CD14-positive monocyte (primary cell): Measurements from ENCODE around the gene FAM25C. TPM values are rescaled to one million over a fixed set of nuclear protein-coding genes. Genes with fewer than 3 reads are reported as not detected.
"Not testable (repeated sequence)": the region's sequence is repeated elsewhere in the genome, so short reads cannot be mapped to it uniquely, and the experiment has no call there.

ENCODE experiments used
- DNase-seq, 3 donors: peaks; one replicate each; pipeline ENCODE4 v3.0.0-alpha.2; 2011 to 2022
- H2AFZ ChIP-seq: 2 replicates; pipeline ENCODE4 v1.6.0; 2012; ENCODE audit warnings: mild to moderate bottlenecking, low read depth, low read length, inconsistent platforms; ENCODE audit not compliant: insufficient read depth, poor library complexity, severe bottlenecking
- H3K27ac ChIP-seq, 2 donors: 1 replicate in 1 of 2; 2 replicates in 1 of 2; pipeline ENCODE4 v1.5.1; 2012 to 2013; ENCODE audit warnings: low read length in 2 of 2, control low read depth in 1 of 2, inconsistent platforms in 1 of 2, low read depth in 1 of 2, mild to moderate bottlenecking in 1 of 2
- H3K27me3 ChIP-seq, 2 donors: one replicate each; pipeline versions ENCODE4 v1.6.0 to v1.6.1; 2011 to 2013; ENCODE audit warnings: low read length in 2 of 2; ENCODE audit not compliant: control insufficient read depth in 2 of 2, insufficient read depth in 2 of 2
- H3K36me3 ChIP-seq, 2 donors: replicated peaks in 1 of 2; 1 replicate in 1 of 2; 2 replicates in 1 of 2; pipeline versions ENCODE4 v1.5.1 to v1.6.1; 2012 to 2013; ENCODE audit warnings: low read length in 2 of 2, control low read depth in 1 of 2, inconsistent platforms in 1 of 2, mild to moderate bottlenecking in 1 of 2; ENCODE audit not compliant: insufficient read depth in 2 of 2, control insufficient read depth in 1 of 2
- H3K4me1 ChIP-seq, 2 donors: 1 replicate in 1 of 2; 2 replicates in 1 of 2; pipeline versions ENCODE4 v1.5.1 to v1.6.1; 2012 to 2013; ENCODE audit warnings: low read length in 2 of 2, control low read depth in 1 of 2, inconsistent platforms in 1 of 2, mild to moderate bottlenecking in 1 of 2, moderate library complexity in 1 of 2; ENCODE audit not compliant: insufficient read depth in 2 of 2, control insufficient read depth in 1 of 2
- H3K4me2 ChIP-seq: replicated peaks from 2 replicates; pipeline ENCODE3; 2012; ENCODE audit warnings: low read length, moderate library complexity, mild to moderate bottlenecking; ENCODE audit not compliant: poor library complexity, severe bottlenecking; ENCODE audit errors: extremely low read depth
- H3K4me3 ChIP-seq, 3 experiments: fragments of 200-600 bp in 1 of 3; sonication (generic) in 1 of 3; replicated peaks in 1 of 3; 1 replicate in 2 of 3; 2 replicates in 1 of 3; pipeline ENCODE4 v1.5.1; 2011 to 2013; ENCODE audit warnings: low read length in 3 of 3, mild to moderate bottlenecking in 3 of 3, control low read depth in 2 of 3, low read depth in 2 of 3, inconsistent platforms in 1 of 3, moderate library complexity in 1 of 3
- H3K79me2 ChIP-seq: 2 replicates; pipeline ENCODE4 v1.6.0; 2012; ENCODE audit warnings: mild to moderate bottlenecking, control low read depth, inconsistent platforms, low read length, moderate library complexity; ENCODE audit not compliant: insufficient read depth
- H3K9ac ChIP-seq: 2 replicates; pipeline ENCODE4 v1.6.0; 2017; ENCODE audit warnings: low read length, mild to moderate bottlenecking; ENCODE audit not compliant: insufficient read depth, poor library complexity, severe bottlenecking
- H3K9me3 ChIP-seq, 2 donors: replicated peaks in 1 of 2; 1 replicate in 1 of 2; 2 replicates in 1 of 2; pipeline versions ENCODE4 v1.5.1 to v1.6.1; 2012 to 2013; ENCODE audit warnings: low read length in 2 of 2, control low read depth in 1 of 2; ENCODE audit not compliant: control insufficient read depth in 1 of 2, insufficient read depth in 1 of 2
- H4K20me1 ChIP-seq: 2 replicates; pipeline ENCODE4 v1.6.0; 2012; ENCODE audit warnings: mild to moderate bottlenecking, low read length, control low read depth, moderate library complexity; ENCODE audit not compliant: insufficient read depth
- H3K27ac Mint-ChIP-seq, 7 donors: one replicate each; pipeline ENCODE4 v1.8.0; 2020; ENCODE audit warnings: mild to moderate bottlenecking in 7 of 7, mixed read lengths in 7 of 7, moderate library complexity in 6 of 7, inconsistent platforms in 2 of 7
- H3K27me3 Mint-ChIP-seq, 3 donors: one replicate each; pipeline ENCODE4 v1.8.0; 2021 to 2022; ENCODE audit warnings: low read depth in 3 of 3, mild to moderate bottlenecking in 3 of 3, mixed read lengths in 3 of 3, moderate library complexity in 3 of 3, inconsistent platforms in 1 of 3
- H3K36me3 Mint-ChIP-seq, 2 donors: one replicate each; pipeline ENCODE4 v1.8.0; 2020; ENCODE audit warnings: mixed read lengths in 2 of 2, inconsistent platforms in 1 of 2, mild to moderate bottlenecking in 1 of 2
- H3K4me1 Mint-ChIP-seq: one replicate; pipeline ENCODE4 v1.8.0; 2020; ENCODE audit warnings: mild to moderate bottlenecking, mixed read lengths
- H3K4me3 Mint-ChIP-seq, 2 donors: one replicate each; pipeline ENCODE4 v1.8.0; 2020; ENCODE audit warnings: mild to moderate bottlenecking in 2 of 2, mixed read lengths in 2 of 2, moderate library complexity in 1 of 2
- H3K9me3 Mint-ChIP-seq, 7 donors: one replicate each; pipeline ENCODE4 v1.8.0; 2020 to 2022; ENCODE audit warnings: mixed read lengths in 7 of 7, mild to moderate bottlenecking in 6 of 7, moderate library complexity in 6 of 7, inconsistent platforms in 2 of 7
- WGBS: methylation state at CpG from one replicate; pipeline ENCODE4 v1.1.5; 2013; ENCODE audit warnings: missing lambda C conversion rate; ENCODE audit not compliant: insufficient coverage; 5-methylcytosine and 5-hydroxymethylcytosine counted together
- intact Hi-C, 2 donors: fragments of 100-400 bp; cut with micrococcal nuclease; formaldehyde crosslinking; loops; one replicate each; pipeline versions ENCODE4 v1.15.0 to v1.15.1; 2023
- polyA plus RNA-seq, 3 donors: library from polyadenylated mRNA; depleted of rRNA in 1 of 3; unstranded in 2 of 3; stranded (reverse) in 1 of 3; fragments of 300-500 nt in 2 of 3; fragments of >200 nt in 1 of 3; fragmentation: Illumina TruSeq in 2 of 3; gene quantifications; 1 replicate in 2 of 3; 2 replicates in 1 of 3; pipeline ENCODE4 v1.2.3, GENCODE V29; 2012 to 2021

FAM25C gene
- polyA plus RNA-seq, 3 donors, result not detected

- H3K27me3 Mint-ChIP-seq, H3K27ac ChIP-seq, H3K27ac Mint-ChIP-seq, H3K9ac ChIP-seq, H3K79me2 ChIP-seq, H3K27me3 ChIP-seq, H3K9me3 ChIP-seq, DNase-seq, H2AFZ ChIP-seq, H3K4me3 ChIP-seq, H3K4me2 ChIP-seq, H3K4me1 ChIP-seq, H3K4me3 Mint-ChIP-seq, H3K36me3 ChIP-seq, H3K36me3 Mint-ChIP-seq, H4K20me1 ChIP-seq, intact Hi-C loops, H3K9me3 Mint-ChIP-seq, H3K4me1 Mint-ChIP-seq: not testable (repeated sequence)
- WGBS, result no CpG with 5 or more reads among the region's 3 CpGs
These were observed 24.2 kb downstream of the FAM25C start for GRCh38 chr10:47975409-47975808.

GRCh38 chr10:47973131-47973530, 26.5 kb downstream of the FAM25C start:
- H3K9me3 Mint-ChIP-seq, H3K4me3 Mint-ChIP-seq, H3K79me2 ChIP-seq, H3K4me3 ChIP-seq, H3K27me3 ChIP-seq, H3K36me3 ChIP-seq, H3K9me3 ChIP-seq, intact Hi-C loops, DNase-seq, H4K20me1 ChIP-seq, H3K27ac ChIP-seq, H2AFZ ChIP-seq, H3K4me2 ChIP-seq, H3K4me1 ChIP-seq, H3K9ac ChIP-seq, H3K4me1 Mint-ChIP-seq, H3K27ac Mint-ChIP-seq, H3K27me3 Mint-ChIP-seq, H3K36me3 Mint-ChIP-seq: not testable (repeated sequence)

GRCh38 chr10:47972077-47972476, 27.5 kb downstream of the FAM25C start:
- H3K4me3 ChIP-seq, H3K27ac ChIP-seq, intact Hi-C loops, H4K20me1 ChIP-seq, DNase-seq, H3K4me3 Mint-ChIP-seq, H3K9me3 ChIP-seq, H3K79me2 ChIP-seq, H3K27me3 Mint-ChIP-seq, H3K9ac ChIP-seq, H2AFZ ChIP-seq, H3K4me2 ChIP-seq, H3K9me3 Mint-ChIP-seq, H3K4me1 Mint-ChIP-seq, H3K36me3 Mint-ChIP-seq, H3K36me3 ChIP-seq, H3K4me1 ChIP-seq, H3K27me3 ChIP-seq, H3K27ac Mint-ChIP-seq: not testable (repeated sequence)
- no CpG with 5 or more reads among the region's 2 CpGs for WGBS

- H3K36me3 ChIP-seq, H3K79me2 ChIP-seq, H3K27me3 ChIP-seq, H3K9me3 Mint-ChIP-seq, H3K4me2 ChIP-seq, H3K9me3 ChIP-seq, H3K4me3 ChIP-seq, H3K27me3 Mint-ChIP-seq, H3K36me3 Mint-ChIP-seq, H3K9ac ChIP-seq, H3K4me1 Mint-ChIP-seq, H3K27ac Mint-ChIP-seq, DNase-seq, H2AFZ ChIP-seq, H3K4me1 ChIP-seq, H3K4me3 Mint-ChIP-seq, intact Hi-C loops, H3K27ac ChIP-seq, H4K20me1 ChIP-seq: not testable (repeated sequence)
- no CpG with 5 or more reads among the region's 5 CpGs for WGBS
These were observed 28.0 kb downstream of the FAM25C start for GRCh38 chr10:47971598-47971997.

- DNase-seq, H4K20me1 ChIP-seq, H3K4me3 ChIP-seq, H3K79me2 ChIP-seq, intact Hi-C loops, H3K27me3 Mint-ChIP-seq, H2AFZ ChIP-seq, H3K27me3 ChIP-seq, H3K9me3 Mint-ChIP-seq, H3K9ac ChIP-seq, H3K4me1 ChIP-seq, H3K27ac Mint-ChIP-seq, H3K4me1 Mint-ChIP-seq, H3K36me3 ChIP-seq, H3K27ac ChIP-seq, H3K9me3 ChIP-seq, H3K4me3 Mint-ChIP-seq, H3K4me2 ChIP-seq, H3K36me3 Mint-ChIP-seq: not testable (repeated sequence)
- no CpG with 5 or more reads among the region's 3 CpGs for WGBS
These were observed 29.5 kb downstream of the FAM25C start for GRCh38 chr10:47970047-47970446.
